Ammon's horn (tissue), 1 donor: Measurements from ENCODE around the gene MPZL3.

Source experiments
- DNase-seq: peaks from one replicate; pipeline ENCODE4 v3.0.0-alpha.2; 2016; ENCODE audit warnings: low spot score

The MPZL3 gene

DNA sequence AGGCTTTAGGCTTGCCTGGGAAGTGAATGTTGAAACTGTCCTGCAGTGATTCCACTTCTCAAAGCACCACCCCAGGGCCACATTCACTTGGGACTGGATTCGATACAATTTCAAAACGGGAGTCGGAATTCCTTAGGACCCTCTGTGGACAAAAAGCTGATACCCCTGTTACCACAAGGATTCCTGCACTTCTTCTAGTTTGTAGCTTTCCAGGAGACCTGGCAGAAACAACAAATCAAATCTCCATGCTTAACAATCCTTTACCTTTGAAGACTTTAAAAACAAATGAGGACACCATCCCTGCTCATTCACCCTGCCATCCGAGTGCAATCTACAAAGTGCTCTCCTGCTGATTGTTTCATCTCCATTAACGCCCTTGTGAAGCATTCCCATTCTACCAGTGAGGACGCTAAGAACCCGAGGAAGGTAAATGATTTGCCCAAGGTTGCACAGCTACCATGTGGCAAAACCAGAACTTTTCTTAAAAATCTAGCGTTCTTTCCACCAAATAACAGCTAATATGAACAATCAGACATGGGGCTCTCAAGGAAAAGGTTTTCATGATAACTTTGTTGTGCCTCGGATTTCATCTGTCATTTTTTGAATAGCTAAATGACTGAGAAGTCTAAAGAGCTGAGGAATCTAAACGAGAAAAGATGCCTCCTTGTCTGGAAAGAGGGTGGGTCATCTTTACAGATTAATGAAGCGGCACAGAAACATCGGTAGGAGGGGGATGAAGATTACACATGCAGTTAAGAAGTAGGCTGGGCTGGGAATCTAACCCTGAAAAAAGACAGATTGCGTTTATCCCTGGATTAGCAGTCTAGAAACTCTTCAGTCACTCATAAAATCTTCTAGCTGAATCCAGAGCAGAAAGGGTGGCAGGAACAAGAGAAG, 12.7 kb upstream of the MPZL3 start:
- no peak for DNase-seq

DNA sequence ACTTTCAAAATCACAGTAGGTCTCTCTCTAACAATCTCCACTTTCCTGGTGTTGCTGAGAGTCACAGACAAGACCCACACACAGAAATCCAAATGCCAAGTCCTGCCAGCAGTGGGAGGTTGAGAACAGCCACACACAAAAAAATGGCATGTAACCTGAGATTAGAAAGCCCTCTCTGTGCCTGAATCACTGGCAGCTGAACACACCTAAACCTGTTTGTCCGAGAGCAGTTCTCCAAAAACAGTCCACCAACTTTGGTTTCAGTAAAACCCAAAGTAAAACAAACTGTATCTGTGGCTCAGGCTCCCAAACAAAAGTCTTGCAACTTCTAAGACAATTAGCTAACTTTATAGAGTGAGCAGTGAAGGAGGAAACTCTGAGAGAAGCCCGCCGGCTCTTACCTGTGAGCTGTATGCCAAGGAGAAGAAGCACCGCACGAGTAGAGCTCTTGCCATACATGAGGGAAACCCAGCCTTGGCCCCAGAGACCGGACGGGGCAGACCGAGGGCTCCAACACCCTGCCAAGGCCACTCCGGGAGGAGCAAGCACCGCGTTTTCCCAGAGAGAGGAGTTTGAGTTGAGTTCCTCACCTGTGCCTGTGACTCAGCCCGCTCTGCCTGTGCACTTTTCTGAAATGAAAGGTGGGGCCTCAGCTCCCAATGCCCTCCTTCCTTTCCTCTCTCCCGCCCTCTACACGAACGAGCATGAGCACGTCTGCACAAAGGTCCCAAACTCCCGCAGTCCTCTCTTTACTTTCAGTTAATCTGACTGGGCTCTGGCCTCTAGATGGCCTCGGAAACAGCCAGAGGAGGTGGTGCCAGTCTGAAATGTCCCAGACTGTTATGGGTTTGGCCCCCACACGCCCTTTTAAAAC, 11.8 kb upstream of the MPZL3 start, which contains the start of gene MPZL2:
Gene MPZL2 (minus strand): TSS at position 603 of the 874 bp plus-strand sequence. CDS start 144 bp downstream, at position 459.
- DNase-seq = no peak

GRCh38 chr11:118263112-118263511, 10.9 kb upstream of the MPZL3 start:
- no peak for DNase-seq

DNA sequence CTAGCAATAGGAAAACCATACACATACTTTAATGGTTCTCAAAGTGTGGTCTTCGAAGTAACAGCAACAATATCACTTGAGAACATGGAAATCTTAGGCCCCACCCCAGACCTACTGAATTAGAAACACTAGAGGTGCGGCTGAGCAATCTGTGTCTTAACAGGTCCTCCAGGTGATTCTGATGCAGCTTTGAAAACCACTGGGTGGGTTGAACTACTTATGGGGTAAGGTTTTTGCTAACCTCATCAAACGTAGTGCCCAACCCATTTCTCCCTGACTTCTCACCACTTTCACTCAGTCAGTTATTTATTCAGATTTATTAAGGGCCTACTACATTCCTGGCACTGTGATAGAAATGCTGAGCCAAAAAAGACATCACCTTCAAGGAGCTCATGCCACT, 8.2 kb upstream of the MPZL3 start:
- no peak for DNase-seq

GRCh38 chr11:118259138-118259537, 7.0 kb upstream of the MPZL3 start:
- DNase-seq = no peak

GRCh38 chr11:118258410-118258809, 6.2 kb upstream of the MPZL3 start:
- DNase-seq = no peak

GRCh38 chr11:118252688-118253087, 523 bp upstream of the MPZL3 start:
- no peak for DNase-seq

- DNase-seq = no peak
Measured at GRCh38 chr11:118247041-118247440, 5.1 kb downstream of the MPZL3 start.

- no peak for DNase-seq
Measured at GRCh38 chr11:118245936-118246562, 6.1 kb downstream of the MPZL3 start.

DNA sequence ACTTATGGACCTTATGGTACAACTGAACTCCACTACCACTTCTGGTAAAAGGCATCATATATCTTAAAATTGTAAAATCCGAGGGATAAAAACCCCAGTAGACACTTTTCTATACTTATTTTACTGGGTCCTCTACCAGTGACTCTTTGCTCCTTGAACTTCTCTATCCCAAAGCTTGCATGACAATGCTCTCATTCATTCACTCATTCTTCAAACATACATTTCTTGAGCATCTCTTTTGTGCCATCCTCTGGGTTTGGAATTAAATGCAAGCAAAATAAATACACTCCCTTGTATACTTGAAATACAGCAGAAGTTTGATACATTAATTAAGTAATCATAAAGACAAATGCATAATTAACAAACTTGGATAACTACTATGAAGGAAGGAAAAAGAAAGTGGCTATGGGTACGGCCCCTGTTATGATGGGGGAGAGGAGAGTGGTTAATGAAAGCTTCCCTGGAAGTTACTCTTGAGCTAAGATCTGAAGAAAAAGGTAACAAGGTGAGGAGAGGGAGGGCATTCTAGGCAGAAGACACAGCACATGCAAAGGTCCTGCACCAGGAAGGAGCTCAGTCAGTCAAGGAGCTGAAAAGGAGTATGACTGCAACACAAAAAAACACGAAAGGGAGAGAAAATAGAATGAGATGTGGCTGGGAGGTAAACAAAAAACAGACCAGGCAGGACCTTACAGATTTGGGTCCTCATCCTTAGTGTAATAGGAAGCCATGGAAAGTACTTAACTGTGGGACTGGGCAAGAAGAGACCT, 8.0 kb downstream of the MPZL3 start:
- no peak for DNase-seq

GRCh38 chr11:118243161-118243560, 9.0 kb downstream of the MPZL3 start:
- DNase-seq = no peak

- DNase-seq = no peak
Measured at GRCh38 chr11:118241764-118242098, 10.4 kb downstream of the MPZL3 start.

GRCh38 chr11:118240999-118241763, 11.0 kb downstream of the MPZL3 start:
- DNase-seq = peak; percentile 50

DNA sequence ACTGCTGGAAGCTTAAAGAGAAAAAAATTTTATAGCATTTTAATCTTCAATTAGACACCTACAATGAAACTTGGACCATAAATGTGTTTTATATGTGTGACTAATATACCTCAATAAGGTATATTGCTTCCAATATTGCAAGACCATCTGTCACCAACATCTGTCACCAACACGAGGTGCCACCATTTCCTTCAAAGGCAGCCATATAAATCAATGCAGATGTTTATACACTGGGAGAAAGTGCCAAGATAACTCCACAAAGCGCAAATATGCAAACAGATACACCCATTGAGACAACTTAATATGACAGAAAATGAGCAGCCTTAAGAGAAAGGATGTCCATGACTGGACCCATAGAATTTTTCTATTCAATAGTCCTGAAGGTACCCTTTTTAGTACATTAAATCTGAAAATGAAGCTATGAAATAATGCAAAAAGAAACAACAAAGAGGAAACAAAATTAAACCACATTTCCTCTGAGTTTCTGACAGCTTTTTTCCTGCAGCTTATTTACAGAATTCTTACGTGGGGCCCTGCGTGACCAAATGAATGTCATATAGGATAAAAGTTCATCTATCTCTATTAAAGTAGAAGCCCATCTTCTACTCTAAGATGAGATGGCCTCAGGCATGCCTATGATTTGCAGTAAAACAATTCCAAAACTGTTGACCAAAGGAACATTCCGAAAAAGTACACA, 12.5 kb downstream of the MPZL3 start:
- DNase-seq = no peak

GRCh38 chr11:118238929-118239328, 13.2 kb downstream of the MPZL3 start:
- no peak for DNase-seq

GRCh38 chr11:118238421-118238820, 13.7 kb downstream of the MPZL3 start:
- DNase-seq = no peak

GRCh38 chr11:118236170-118236569, 16.0 kb downstream of the MPZL3 start:
- no peak for DNase-seq

- no peak for DNase-seq
Measured at GRCh38 chr11:118234833-118235232, 17.3 kb downstream of the MPZL3 start.

GRCh38 chr11:118233850-118234249, 18.3 kb downstream of the MPZL3 start:
- no peak for DNase-seq

DNA sequence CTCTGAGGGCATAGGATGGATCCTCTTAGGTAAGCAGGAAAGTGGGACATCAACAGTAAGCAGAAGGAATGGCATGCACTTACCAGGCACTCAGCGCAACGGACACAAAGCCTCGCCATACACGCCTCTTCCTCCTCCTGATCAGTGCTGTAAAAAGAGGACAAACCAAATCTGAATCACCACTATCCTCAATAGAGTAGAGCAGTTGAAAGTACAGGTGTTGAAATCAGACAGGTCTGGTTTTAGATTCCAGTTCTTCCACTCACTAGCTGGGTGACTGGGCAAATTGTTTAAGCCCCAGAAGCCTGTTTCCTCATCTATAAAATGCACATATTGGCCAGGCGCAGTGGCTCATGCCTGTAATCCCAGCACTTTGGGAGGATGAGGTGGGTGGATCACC, 18.8 kb downstream of the MPZL3 start:
- no peak for DNase-seq
